ENCODE results near the gene MCC. TPM values are rescaled to one million over a fixed set of nuclear protein-coding genes. Genes with fewer than 3 reads are reported as not detected.

The MCC gene
- total RNA-seq, 2 experiments from 2014 or later: 0.25 TPM; not detected in 1

- H4K20me1 ChIP-seq (ENCODE audit: insufficient read depth, low read length): no peaks in the 10 kb centered on the region
- TF ChIP-seq CTCF (conservative IDR thresholded peaks at IDR 0.05; ENCODE audit: low read length) (peak; percentile 40; the same call in 1 of the 2 replicates), EZH2phosphoT487 (IDR thresholded peaks at IDR 0.05; ENCODE audit: borderline replicate concordance, low read depth, low read length) (no peak)
- H3K27ac ChIP-seq (ENCODE audit: low read depth, low read length, poor library complexity, severe bottlenecking): no peak overlapping the region
- no peaks in the 10 kb centered on the region for H3K36me3 ChIP-seq (ENCODE audit: insufficient read depth, low read length)
- ChIA-PET POLR2A (interaction anchor here (1.4 to 1.6 kb wide), 2 partner anchors 11 to 16 kb away, joined by 3 to 5 read pairs; no protein-coding TSS in a partner anchor), CTCF (ENCODE audit: unreplicated experiment) (interaction anchor here (0.6 kb wide), 1 partner anchor 31 kb away, joined by 3 read pairs; no protein-coding TSS in a partner anchor)
- H3K4me3 ChIP-seq (ENCODE audit: low read depth, low read length, poor library complexity, severe bottlenecking): no peak overlapping the region
- H2AFZ ChIP-seq (ENCODE audit: low read length): no peak overlapping the region
- H3K4me2 ChIP-seq (ENCODE audit: low read length): no peak overlapping the region
- no peaks in the 10 kb centered on the region for H3K9me3 ChIP-seq (ENCODE audit: low read length)
- intact Hi-C loops (cut with micrococcal nuclease; ENCODE audit: unreplicated experiment): no loop called here
- H3K79me2 ChIP-seq (ENCODE audit: insufficient read depth, low read depth, low read length): no peaks in the 10 kb centered on the region
- no peak for DNase-seq (ENCODE audit: low spot score)
- BruUV-seq (replicated peaks): no TSS peak
- H3K4me1 ChIP-seq (ENCODE audit: insufficient read depth, low read length, poor library complexity, severe bottlenecking): no peaks in the 10 kb centered on the region
- H3K9me2 ChIP-seq (ENCODE audit: insufficient read depth, low read length): no peaks in the 10 kb centered on the region
Measured at GRCh38 chr5:113084402-113085083, 403.7 kb downstream of the MCC start.

- no TSS peak for BruUV-seq (replicated peaks)
- POLR2A ChIA-PET: interaction anchor here (0.5 to 1.4 kb wide), 5 partner anchors 10 to 1998 kb away, joined by 3 read pairs; no protein-coding TSS in a partner anchor
- TF ChIP-seq EZH2phosphoT487 (IDR thresholded peaks at IDR 0.05; ENCODE audit: borderline replicate concordance, low read depth, low read length) (no peak), CTCF (conservative IDR thresholded peaks at IDR 0.05; ENCODE audit: low read length) (no peak)
Measured at GRCh38 chr5:113083481-113083880, 404.8 kb downstream of the MCC start.

GRCh38 chr5:113082547-113082905 is 405.7 kb downstream of the MCC start:
- no peak overlapping the region for H3K4me3 ChIP-seq (ENCODE audit: low read depth, low read length, poor library complexity, severe bottlenecking)
- H2AFZ ChIP-seq (ENCODE audit: low read length): no peak overlapping the region
- H3K79me2 ChIP-seq (ENCODE audit: insufficient read depth, low read depth, low read length): no peaks in the 10 kb centered on the region
- ChIA-PET CTCF (ENCODE audit: unreplicated experiment) (no interaction called here), POLR2A (interaction anchor here (1.2 kb wide), 1 partner anchor 23 kb away, joined by 3 read pairs; no protein-coding TSS in a partner anchor)
- no peaks in the 10 kb centered on the region for H3K9me3 ChIP-seq (ENCODE audit: low read length)
- H3K9me2 ChIP-seq (ENCODE audit: insufficient read depth, low read length): no peaks in the 10 kb centered on the region
- DNase-seq (ENCODE audit: low spot score): no peak
- intact Hi-C loops (cut with micrococcal nuclease; ENCODE audit: unreplicated experiment): no loop called here
- H3K36me3 ChIP-seq (ENCODE audit: insufficient read depth, low read length): no peaks in the 10 kb centered on the region
- H4K20me1 ChIP-seq (ENCODE audit: insufficient read depth, low read length): no peaks in the 10 kb centered on the region
- H3K27ac ChIP-seq (ENCODE audit: low read depth, low read length, poor library complexity, severe bottlenecking): no peak overlapping the region
- TF ChIP-seq CTCF (conservative IDR thresholded peaks at IDR 0.05; ENCODE audit: low read length): no peak
- TF ChIP-seq EZH2phosphoT487 (IDR thresholded peaks at IDR 0.05; ENCODE audit: borderline replicate concordance, low read depth, low read length): no peak
- H3K4me1 ChIP-seq (ENCODE audit: insufficient read depth, low read length, poor library complexity, severe bottlenecking): no peaks in the 10 kb centered on the region
- no peak overlapping the region for H3K4me2 ChIP-seq (ENCODE audit: low read length)
- BruUV-seq (replicated peaks): no TSS peak

More at GRCh38 chr5:113083481-113083880, 404.8 kb downstream of the MCC start:
- Histone ChIP-seq H3K27ac (ENCODE audit: low read depth, low read length, poor library complexity, severe bottlenecking) (no peak overlapping the region), H3K9me3 (ENCODE audit: low read length) (no peaks in the 10 kb centered on the region), H4K20me1 (ENCODE audit: insufficient read depth, low read length) (no peaks in the 10 kb centered on the region), H3K4me1 (ENCODE audit: insufficient read depth, low read length, poor library complexity, severe bottlenecking) (no peaks in the 10 kb centered on the region), H2AFZ (ENCODE audit: low read length) (no peak overlapping the region), H3K9me2 (ENCODE audit: insufficient read depth, low read length) (no peaks in the 10 kb centered on the region), H3K4me2 (ENCODE audit: low read length) (no peak overlapping the region), H3K36me3 (ENCODE audit: insufficient read depth, low read length) (no peaks in the 10 kb centered on the region), H3K4me3 (ENCODE audit: low read depth, low read length, poor library complexity, severe bottlenecking) (no peak overlapping the region), H3K79me2 (ENCODE audit: insufficient read depth, low read depth, low read length) (no peaks in the 10 kb centered on the region)
- intact Hi-C loops (cut with micrococcal nuclease; ENCODE audit: unreplicated experiment): no loop called here
- DNase-seq (ENCODE audit: low spot score): no peak
- CTCF ChIA-PET (ENCODE audit: unreplicated experiment): interaction anchor here (1.4 kb wide), 1 partner anchor 31 kb away, joined by 3 read pairs; no protein-coding TSS in a partner anchor
